AG08396 (cell line): ENCODE measurements around the gene CAMK1D.

Experiments
- DNase-seq: peaks from one replicate; pipeline ENCODE4 v3.0.0; 2012; ENCODE audit warnings: low spot score, mixed read lengths

CAMK1D gene

DNA sequence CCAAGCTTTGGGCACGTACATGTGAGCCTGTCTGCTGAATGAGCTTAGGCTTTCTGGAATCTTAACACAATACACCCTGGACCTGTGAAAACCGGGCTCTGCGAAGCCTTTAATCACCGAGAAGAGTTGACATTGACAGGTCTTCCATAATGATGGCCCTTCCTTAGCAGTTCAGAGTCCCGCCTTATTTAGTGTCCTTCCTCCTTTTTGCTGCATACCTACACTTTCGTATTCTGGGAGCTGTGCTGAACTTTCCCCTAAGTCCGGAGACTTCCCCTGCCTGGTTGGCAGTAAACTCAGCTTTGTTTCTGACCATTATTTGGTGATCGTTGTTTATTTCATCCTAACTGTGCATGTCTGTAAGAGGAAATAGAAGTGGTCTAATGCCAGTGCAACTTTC lies 212.0 kb downstream of the CAMK1D start:
- no peak for DNase-seq

DNA sequence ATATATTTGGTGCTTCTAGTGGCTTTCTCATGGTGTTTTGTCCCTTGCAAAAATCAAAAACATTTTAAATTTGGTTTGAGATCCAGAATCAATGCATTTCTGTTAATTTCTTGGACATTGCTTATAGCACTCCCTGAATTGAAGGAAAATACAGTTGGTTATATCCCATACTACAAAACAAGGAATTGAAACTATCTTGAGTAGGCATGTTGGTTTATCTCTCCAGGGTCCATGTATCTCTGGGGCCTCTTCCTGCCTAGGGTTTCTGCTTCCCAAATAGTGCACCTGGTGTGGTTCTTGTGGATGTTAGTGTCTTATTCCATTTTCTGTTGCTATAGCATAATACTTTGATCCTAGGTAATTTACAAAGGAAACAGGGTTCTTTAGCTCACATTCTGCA lies 212.4 kb downstream of the CAMK1D start:
- no peak for DNase-seq

DNA sequence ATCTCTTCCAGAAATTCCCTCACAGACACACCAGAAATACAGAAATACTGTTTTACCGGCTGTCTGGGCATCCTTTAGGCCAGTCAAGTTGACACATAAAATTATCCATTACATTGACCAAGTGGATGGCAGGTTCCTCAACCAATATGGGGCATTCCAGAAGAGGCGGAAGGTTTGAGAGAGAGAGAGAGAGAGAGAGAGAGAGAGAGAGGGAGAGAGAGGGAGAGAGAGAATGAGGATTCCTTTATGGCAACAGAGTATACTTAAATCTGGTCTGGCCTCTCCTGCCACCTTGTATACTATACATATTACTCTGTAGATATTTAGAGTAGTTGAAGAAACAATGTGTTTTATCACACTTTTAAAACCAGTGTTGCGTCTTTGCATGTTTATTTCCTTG lies 214.1 kb downstream of the CAMK1D start:
- DNase-seq = no peak

DNA sequence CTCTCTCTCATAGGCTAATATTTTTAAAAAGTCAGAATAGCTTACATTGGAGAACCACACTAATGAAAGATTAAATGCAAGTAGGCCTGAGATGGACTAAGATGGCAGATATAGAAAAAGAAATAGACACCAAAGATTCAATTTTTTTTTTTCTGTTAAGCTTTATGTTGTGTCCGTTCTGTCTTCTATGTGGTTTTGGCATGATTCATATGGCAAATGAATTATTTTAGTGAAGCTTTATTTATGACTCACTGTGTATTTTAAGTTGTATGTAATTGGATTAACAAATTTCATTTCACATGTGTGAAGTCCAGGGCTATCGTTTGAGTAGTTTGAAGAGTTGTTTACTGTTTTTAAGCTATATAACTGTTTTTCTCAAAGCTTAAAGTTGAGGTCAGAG lies 214.8 kb downstream of the CAMK1D start:
- DNase-seq = no peak

DNA sequence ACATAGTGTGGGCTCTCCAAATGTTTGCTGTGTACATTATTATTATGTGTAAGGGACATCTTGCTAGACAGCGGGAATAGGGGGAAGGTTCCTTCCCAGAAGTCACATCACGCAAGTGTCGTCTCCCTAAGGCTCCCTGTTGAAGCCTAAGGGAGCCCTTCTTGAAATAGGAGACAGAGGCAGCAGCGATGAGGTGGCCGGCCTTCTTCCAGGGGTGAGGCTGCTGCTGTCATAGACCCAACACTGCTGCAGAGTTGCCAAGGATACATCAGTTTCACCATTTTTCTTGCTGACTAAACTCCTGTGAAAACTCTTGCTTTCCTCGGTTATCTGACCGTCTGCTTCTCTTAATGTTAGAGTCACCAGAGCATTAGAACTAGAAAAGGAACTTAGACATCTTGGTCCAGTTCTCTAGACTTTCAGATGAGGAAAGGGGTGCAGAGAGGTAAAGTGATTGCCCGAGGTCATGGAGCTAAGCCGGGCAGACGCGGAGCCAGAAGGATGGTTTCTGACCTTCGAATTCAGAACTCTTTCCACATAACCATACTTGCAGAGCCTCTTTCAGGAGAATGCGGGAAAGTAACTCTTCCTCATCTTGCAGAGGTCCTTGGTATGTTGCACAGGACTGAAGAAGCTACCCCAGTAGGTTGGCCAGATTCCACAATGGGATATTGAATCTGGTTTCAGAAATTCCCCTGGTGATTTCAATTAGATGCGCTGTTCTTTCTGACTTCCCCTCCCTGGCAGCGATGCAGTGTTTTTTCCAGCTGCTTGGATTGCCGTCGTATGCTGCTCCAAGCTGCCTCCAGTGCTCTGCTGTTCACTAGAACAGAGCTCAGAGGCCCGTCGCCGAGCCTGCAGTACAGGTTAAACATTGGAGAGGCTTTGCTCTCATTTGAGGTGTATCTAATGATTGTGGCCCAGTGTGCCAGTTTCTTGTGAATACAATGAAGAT lies 217.1 kb downstream of the CAMK1D start:
- no peak for DNase-seq

DNA sequence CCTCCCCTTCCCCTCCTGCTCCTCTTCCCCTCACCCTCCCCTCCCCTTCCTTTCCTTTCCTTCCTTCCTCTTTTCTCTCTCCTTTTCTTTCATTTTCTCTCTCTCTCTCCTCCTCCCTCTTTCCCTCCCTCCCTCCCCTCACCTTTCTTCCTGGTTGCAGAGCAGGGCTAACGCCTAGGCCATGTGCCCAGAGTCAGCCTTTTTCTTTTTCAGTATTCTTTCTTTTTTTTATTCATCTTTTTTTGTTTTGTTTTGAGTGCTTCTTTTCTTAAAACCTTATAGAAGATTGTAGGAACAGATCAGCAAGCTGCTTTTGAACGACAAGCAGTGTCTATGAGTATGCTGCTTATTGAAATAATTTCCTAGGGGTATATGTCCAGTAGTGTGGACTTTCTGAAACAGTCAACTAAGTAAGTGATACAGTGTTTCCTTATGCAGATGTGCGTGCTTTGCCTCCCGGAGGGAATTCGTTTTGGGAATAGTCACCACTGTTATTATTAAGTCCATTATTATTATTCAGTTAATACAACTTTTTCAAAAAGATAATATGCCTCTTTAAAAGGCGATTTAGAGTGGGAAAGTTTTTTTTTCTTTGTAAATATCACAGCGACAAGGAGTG lies 219.2 kb downstream of the CAMK1D start:
- no peak for DNase-seq

DNA sequence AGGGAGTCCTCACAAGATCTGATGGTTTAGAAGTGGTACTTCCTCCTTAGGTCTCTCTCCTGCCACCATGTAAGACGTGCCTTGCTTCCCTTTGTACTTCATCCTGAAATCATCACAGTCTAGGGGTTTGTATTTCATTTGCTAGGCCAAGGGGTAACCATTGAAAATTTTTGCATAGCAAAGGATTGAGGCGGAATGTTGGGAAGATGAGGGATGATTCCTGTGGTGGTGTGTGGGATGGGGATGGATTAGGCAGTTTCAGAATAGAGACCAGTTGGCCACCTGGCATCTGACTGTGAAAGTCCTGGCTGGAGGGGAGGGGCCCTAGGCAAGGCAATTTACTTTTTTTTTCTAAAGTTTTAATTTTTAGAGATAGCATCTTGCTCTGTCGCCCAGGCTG lies 222.9 kb downstream of the CAMK1D start:
- DNase-seq = no peak

DNA sequence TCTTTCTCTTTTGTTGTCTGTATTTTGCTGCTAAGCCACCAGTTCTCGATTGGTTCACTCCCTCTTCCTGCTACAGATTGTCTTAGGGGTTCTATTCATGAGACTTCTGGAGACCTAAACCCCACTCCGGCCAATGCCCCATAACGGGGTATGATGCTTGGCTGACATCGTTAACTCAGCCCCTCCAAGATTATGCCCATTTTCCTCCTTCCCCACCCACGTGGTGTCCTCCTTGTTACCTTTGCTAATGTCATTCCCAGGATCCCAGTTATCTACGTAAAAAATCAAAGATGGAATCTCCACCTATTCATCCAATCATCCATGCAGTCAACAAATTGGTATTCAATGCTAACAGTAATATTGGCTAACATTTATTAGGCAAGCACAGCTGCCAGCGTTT lies 228.3 kb downstream of the CAMK1D start:
- no peak for DNase-seq

DNA sequence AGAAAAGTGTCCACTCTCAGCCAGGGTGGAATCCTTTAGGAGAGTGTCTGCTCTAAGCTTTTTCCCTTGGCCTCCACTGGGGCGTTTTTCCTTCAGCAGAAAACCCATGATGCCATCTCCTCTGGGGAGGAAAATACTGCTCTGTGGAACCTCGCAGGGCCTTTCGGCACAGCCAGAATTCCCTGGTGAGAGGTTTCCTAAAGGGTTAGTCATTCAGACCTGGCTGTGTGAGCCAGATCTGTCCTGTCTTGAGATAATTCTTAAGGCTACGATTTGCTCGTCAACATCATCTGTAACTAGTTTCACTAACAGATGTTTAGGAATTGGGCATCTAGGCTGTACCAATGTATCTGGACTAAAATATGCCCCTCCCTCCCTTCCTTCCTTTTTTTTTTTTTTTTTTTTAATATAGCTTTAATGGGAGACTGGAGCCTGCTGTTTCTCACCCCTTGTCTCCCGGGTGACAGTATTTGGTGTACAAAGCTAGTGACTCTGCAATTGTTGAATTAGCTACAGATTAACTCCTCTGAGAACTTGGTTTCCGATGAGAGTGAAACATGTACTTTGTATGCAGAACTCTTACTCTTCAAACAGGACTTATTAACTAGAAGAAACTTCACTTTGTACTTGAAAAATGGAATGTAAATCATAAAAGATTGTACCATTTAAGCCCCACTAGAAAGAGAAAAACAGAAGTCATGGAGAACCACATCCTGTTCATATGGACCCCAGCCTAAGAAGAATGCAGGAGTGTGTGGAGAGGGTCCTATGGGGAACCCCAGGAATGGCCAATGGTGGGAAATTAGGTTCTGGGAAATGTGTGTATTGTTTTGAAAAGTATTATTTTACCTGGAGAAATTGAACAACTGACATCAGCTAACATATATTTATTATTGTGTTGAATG lies 230.9 kb downstream of the CAMK1D start:
- DNase-seq = no peak

DNA sequence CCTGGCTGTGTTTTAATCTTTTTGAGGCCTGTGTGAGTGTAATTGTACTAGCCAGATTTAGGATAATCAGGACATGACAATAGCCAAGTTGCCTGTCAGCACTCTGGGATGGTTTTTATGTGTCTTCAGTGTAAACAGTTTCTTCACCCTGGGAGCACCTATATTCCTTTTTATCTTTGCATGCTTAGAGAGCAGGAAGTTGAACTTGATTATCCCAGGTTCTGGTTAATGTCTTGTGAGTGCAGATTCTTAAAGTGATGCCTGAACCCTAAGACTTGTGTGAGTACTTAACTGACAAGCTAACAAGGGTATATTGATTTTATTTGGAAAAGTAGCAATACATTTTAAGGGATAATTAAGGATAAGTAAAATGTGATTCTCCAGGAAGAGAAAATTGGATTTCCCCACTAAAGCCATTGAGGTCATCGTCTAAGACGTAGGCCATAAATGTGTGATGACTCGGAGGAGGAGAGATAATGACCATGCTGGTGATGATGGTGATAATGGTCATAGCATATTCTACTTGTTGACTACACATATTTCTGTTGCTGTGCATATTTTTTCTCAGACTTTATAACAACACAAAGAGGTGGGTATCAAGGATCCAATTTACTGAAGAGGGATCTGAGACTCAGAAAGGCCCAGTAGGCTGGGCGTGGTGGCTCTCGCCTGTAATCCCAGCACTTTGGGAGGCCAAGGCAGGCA lies 234.7 kb downstream of the CAMK1D start:
- no peak for DNase-seq

DNA sequence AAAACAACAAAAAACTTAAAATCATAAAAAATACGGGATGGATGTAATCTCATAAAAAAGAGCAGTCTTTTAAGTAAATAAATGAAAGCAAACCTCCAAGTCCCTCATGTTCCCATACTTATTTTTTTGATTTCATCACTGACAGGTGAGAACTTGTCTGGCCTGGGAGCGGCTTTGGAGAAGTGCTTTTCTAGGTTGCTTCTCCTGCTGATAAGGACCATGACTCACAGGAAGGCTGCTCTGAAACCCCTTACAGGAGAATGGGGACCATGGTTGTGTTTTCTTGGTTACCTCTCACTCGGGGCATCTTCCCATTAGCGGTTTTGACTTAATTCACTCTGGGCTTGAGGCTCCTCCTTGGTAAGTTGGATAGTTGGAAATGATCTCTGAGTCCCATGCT lies 237.4 kb downstream of the CAMK1D start:
- DNase-seq = no peak

DNA sequence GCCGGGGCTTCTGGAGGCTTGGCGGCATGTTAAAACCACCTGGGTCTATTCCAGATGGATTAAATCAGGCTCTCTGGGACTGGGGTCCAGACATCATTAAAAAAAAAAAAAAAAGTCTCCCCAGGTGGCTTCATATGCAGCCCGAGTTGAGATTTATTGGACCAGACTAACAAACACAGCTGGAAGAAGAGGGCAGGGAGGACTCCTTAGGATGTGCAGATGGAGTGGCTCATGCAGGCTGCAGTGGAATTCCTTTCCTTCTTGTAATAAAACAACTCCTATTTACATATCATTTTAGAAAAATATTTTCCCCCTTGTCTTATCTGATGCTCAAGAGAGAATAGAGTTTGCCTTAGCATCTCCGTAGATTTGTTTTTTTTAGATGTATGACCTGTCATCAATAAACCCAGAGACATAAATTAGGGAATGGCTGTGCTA lies 238.1 kb downstream of the CAMK1D start:
- DNase-seq = no peak

DNA sequence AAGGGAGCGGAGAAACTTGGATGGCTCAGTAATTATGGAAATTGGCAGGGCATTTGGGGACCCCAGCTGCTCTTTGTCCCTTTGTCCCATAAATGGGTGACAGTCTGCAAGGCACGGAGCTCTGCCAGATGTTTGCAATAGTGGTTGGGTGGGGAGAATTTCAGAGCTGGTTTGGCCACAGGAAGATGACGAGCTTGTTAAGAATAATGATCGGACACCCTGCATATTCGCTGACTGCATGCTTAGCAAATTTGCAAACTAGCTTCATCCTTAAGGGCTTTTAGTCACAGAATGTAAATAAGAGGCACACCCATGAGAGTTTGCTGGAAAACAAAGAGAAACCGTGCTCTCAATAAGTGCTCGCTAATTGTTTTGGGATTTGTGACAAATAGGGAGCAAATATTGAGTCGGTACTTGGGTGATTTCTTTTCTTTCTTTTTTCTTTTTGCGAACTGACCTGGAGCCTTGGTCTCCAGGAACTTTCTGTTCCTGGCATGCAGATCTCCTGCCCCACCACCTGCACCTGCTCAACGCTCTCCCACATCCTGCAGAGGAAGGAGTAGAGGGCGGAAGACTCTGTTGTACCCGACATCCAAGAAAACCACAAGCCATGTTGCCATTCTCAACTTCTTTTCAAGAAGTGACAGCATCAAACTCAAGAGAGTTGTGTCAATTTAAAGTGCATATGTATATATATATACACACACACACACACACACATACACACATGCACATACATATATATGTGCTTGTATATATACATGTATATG lies 238.9 kb downstream of the CAMK1D start:
- no peak for DNase-seq

DNA sequence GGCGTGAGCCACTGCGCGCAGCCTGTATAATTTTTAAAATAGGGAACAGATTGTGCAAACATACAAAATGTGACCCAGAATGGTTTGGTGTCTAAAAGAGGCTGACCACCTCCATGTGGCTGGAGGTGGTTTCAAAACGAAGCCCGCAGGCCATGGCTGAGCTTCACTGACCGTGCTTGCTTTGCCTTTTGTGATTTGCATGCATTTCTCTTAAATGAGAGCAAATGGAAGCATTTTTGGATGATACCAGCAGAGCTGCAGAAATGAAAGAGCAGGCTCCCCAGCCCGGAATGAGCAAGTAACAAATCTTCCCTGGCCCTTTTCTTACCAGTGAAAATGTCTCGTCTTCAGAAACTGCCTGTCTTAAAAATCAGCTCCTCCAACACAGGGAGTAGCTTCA lies 239.9 kb downstream of the CAMK1D start:
- no peak for DNase-seq

DNA sequence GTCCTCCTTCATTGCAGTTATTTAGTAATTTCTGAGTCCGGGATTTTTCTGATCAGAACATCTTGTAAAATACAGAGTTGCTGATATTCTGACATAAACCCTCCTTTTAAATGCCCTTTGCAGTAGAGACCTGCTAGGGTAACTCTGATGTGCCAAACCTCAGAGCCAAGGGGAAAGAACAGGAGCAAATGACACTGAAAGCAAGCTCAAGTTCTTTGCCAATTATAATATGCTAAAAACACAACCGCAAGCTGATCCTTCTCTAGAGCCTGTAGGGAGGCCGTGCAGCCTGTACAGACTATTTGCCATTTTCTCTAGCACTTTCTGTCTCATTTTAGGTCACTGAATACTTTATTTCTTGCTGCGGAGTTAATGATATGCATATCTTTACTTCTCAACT lies 240.4 kb downstream of the CAMK1D start:
- DNase-seq = no peak

DNA sequence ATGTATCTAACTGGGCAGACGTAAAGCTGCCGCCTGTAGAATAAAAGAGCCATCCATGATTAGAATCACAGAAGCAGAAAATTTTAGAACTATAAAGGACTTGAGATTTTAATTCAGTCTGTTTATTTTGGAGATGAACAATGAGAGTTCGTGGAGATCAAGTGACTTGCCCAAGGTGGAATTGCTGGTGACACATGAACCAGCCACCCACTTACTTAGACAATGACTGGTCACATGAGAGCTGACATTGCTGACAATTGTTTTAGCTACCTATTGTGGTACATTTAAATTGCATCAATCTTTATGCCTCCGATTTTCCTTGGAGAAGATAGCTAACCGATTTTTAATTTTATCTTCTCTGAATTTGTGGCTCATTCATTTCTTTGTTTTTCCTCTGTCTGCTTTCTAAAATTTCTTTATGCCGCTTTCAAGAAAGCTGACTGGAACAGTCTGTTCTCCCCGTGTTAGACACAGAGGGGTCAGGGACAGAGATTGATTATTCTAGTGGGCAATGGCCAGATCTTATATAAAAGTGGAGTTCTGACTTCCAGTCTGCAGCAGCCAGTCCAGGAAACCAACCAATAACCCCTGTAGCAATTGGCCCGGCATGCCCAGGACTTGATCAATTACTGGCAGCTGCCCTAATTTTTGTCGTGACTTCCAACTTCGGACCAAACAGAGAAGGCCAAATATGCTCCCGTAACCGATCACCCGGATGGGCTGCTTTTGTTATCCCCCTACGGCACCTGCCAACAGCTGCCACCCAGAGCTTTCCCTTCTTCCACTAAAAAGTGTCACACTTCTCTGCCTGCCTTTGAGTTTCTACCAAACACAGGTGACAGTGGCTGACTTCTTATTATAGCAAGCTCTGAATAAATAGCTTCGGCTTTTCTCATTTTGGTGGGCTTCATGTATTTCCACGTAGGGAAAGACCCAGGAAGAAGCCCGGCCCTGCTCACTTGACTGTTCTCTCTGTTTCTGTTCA lies 241.6 kb downstream of the CAMK1D start:
- no peak for DNase-seq

DNA sequence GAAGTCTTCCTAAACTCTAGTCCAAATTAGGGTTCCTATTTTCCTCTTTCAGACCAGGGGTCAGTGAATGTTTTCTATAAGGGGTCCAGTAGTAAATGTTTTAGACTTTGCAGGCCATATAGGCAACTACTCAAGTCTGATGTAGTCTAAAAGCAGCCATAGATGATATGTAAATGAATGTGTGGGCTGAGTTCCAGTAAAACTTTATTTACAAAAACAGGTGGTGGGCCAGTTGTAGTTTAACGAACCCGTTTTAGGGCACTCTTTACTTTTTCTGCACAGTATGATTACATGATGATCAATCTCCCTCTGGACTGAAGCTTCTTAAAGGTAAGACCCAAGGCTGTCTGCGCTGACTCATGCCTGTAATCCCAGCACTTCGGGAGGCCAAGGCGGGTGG lies 243.6 kb downstream of the CAMK1D start:
- no peak for DNase-seq

DNA sequence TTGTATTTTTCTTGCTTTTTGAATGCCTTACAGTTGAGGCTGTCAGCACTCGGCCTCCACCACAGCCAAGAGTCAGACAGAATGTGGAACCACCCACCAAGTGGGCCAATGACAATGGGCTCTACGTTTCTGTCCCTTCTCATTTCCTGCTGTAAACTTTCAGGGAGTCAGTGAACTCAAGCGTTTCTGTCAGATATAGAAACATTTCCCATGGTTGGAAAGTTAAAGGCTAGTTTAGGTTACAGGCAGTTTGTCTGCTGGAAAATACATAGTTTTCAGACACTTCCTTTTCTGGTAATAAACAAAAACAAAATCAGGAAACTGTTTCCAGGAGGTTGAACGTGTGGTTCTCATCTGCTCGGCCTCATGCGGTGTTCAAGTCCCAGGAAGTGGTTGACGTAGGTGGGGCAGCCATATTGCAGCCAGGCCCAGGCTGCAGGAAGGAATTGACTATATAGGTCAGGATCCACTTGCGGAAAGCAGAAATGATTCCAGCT lies 245.1 kb downstream of the CAMK1D start:
- no peak for DNase-seq

DNA sequence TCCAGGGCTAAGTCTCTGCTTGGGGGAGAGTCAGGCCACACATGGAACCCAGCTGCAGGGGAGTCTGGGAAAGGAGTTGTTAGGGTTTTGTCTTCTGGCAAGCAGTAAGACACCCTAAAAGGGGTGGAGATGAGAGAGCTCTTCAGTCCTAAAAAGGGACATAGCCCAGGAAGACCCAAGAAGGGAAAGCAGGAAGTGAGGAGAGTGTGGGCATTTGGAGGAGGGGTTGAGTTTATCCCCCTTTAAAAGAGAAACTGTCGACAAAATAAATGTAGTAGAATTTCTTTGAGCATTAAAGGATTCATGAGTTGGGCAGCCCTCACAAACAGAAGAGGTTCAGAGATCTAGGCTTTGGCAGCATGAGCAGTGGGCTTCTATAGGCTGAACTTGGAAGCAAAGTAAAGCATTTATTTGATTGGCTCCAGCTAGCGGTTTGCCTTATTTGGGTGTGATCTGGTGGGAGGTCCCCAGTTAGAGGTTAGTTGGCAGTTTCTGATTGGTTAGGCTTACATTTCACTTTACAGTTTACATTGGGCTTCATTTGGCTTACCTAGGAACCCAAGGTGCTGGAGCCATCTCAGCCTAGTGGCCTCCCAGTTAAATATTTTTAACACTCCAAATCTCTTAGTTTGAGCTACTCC lies 246.7 kb downstream of the CAMK1D start:
- DNase-seq = no peak
